Astrocyte (in vitro differentiated cells and primary cell): ENCODE data around the gene SMIM5.

ENCODE experiments used
- CTCF ChIP-seq: IDR thresholded peaks from 2 replicates; pipeline ENCODE4 v1.5.1; 2011; ENCODE audit warnings: low read depth, mild to moderate bottlenecking, inconsistent platforms, low read length, moderate library complexity; ENCODE audit not compliant: insufficient read depth
- EZH2 ChIP-seq: IDR thresholded peaks from 2 replicates; pipeline ENCODE4 v1.6.1; 2012; ENCODE audit warnings: mild to moderate bottlenecking, low read length, inconsistent platforms; ENCODE audit not compliant: insufficient read depth

- TF ChIP-seq CTCF: no peak
- TF ChIP-seq EZH2: no peak
Observed at GRCh38 chr17:75626496-75627038, 6.7 kb upstream of the SMIM5 start.
